SJCRH30 (cell line): ENCODE results near the gene WDFY4. TPM values are rescaled to one million over a fixed set of nuclear protein-coding genes. Genes with fewer than 3 reads are reported as not detected.

Experiments used
- DNase-seq, 2 experiments: peaks; one replicate each; pipeline ENCODE4 v3.0.0-alpha.2; 2015 to 2020
- H3K27ac ChIP-seq: fragments of 250-450 bp; sonication (Bioruptor Pico); 2 replicates; pipeline ENCODE4 v1.5.1; 2020; ENCODE audit warnings: mild to moderate bottlenecking, moderate library complexity
- H3K27me3 ChIP-seq: fragments of 250-450 bp; sonication (Bioruptor Pico); 2 replicates; pipeline ENCODE4 v1.5.1; 2020; ENCODE audit warnings: mild to moderate bottlenecking, moderate library complexity
- H3K36me3 ChIP-seq: fragments of 250-450 bp; sonication (Bioruptor Pico); 2 replicates; pipeline ENCODE4 v1.5.1; 2020; ENCODE audit warnings: mild to moderate bottlenecking, moderate library complexity
- H3K4me1 ChIP-seq: fragments of 250-450 bp; sonication (Bioruptor Pico); 2 replicates; pipeline ENCODE4 v1.5.1; 2020; ENCODE audit warnings: mild to moderate bottlenecking, moderate library complexity
- H3K4me3 ChIP-seq: fragments of 250-450 bp; sonication (Bioruptor Pico); 2 replicates; pipeline ENCODE4 v1.5.1; 2020; ENCODE audit warnings: mild to moderate bottlenecking, moderate library complexity
- H3K9me3 ChIP-seq: fragments of 250-450 bp; sonication (Bioruptor Pico); replicated peaks from 2 replicates; pipeline ENCODE4 v1.5.1; 2020; ENCODE audit warnings: mild to moderate bottlenecking, moderate library complexity
- total RNA-seq: library from RNA; depleted of rRNA; stranded (reverse); fragments of >200 nt; shearing (Covaris generic); gene quantifications from 2 replicates; pipeline ENCODE4 v1.2.3, GENCODE V29; 2014

WDFY4 gene
- total RNA-seq, 1 experiment from 2014 or later, result not detected

DNA sequence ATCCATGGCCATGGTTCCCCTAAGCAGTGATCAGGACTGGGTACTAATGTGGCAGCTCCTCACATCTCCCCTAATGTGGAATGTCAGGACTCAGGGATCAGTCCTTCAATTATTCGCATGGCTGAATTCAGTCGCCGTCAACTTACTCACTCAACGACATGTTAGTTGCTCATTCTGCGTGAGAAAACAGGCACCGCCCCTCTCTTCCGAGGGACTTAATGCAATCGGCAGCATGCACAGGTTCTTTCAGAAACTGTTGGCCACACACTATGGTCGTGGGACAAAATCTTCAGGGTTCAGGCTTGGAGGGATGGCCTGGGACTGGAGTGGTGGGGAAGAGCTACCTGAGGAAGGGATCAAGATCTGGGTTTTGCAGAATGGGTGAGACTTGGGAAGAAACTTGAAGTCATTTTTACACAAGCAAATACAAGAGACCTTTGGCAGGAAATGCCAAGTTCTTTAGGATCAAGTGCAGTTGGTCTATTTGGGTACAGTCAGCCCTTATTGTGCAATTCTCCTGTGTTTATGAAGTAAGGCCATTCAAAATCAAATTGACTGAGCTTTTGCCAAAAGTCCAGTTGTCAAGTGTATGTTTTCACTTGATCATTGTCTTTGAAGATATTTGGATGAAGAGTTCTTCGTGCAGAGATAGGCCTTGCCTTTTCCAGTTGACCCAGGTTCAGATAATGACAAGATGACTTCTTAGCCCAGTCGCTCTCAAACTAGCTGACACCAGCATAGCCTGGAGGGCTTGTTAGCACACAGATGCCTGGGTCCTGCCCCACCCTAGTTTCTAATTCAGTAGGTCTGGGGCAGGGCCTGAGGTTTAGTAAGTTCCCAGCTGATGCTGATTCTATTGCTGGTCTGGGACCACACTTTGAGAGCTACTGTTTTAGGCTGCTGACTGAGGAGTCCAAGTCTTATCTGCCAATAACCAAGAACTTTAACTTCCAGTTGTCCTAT lies 206.5 kb downstream of the WDFY4 start:
- no peaks in the 10 kb centered on the region for H3K36me3 ChIP-seq
- DNase-seq, result no peak
- H3K27me3 ChIP-seq, result no peaks in the 10 kb centered on the region
- no peak overlapping the region for H3K27ac ChIP-seq
- H3K9me3 ChIP-seq, result no peaks in the 10 kb centered on the region
- no peaks in the 10 kb centered on the region for H3K4me1 ChIP-seq
- H3K4me3 ChIP-seq, result no peak overlapping the region

DNA sequence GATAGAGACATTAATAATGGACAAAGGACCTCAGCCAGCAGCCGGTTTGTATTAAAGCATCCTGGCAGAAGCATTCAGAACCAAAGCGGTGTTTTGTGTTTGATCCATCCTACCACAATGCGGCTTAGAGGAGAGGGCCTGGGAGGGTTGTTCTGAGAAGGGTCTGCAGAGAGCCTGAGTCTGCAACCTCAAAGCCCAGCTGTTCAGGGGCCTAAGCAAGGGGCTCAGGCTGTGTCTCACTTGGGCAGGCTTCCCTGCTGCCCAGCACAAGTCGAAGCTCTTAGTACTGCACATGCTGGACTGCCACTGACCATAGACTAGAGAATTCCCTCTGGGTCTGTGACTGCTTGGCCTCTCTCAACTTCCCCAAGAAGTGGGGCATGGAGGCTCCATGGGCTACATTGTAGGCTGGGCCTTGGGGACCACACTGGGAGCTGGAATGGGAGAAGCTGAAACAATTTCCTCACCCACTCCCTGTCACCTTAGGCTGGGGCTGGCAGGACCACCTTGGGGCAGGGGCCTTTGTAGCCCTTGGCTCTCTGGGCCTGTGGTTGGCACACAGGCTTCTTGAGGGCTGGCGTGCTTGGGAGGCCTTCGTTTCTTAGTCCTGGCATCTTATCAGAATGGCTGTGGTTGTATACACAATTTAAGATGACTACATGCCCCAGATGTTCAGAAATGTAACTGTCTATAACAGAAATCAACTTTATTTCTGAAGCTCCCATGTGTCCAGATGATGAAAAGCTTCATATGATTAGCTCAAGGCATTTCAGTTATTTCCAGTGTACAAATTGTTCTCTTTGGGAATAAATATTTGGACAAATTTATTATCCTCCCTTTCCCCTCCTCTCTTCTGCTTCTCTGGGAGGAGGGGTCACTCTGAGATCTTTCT lies 210.5 kb downstream of the WDFY4 start:
- no peaks in the 10 kb centered on the region for H3K4me1 ChIP-seq
- no peaks in the 10 kb centered on the region for H3K9me3 ChIP-seq
- no peaks in the 10 kb centered on the region for H3K27me3 ChIP-seq
- no peak for DNase-seq
- no peak overlapping the region for H3K4me3 ChIP-seq
- no peak overlapping the region for H3K27ac ChIP-seq
- no peaks in the 10 kb centered on the region for H3K36me3 ChIP-seq

GRCh38 chr10:48895803-48896195 lies 211.1 kb downstream of the WDFY4 start:
- Histone ChIP-seq H3K27me3 (no peaks in the 10 kb centered on the region), H3K4me3 (no peak overlapping the region), H3K27ac (no peak overlapping the region), H3K9me3 (no peaks in the 10 kb centered on the region), H3K36me3 (no peaks in the 10 kb centered on the region), H3K4me1 (no peaks in the 10 kb centered on the region)
- DNase-seq, result no peak

GRCh38 chr10:48896756-48897440 lies 212.2 kb downstream of the WDFY4 start:
- DNase-seq, result no peak
- no peaks in the 10 kb centered on the region for H3K9me3 ChIP-seq
- H3K36me3 ChIP-seq, result no peaks in the 10 kb centered on the region
- no peaks in the 10 kb centered on the region for H3K4me1 ChIP-seq
- H3K27me3 ChIP-seq, result no peaks in the 10 kb centered on the region
- H3K27ac ChIP-seq, result no peak overlapping the region
- no peak overlapping the region for H3K4me3 ChIP-seq

- H3K4me1 ChIP-seq, result no peaks in the 10 kb centered on the region
- H3K36me3 ChIP-seq, result no peaks in the 10 kb centered on the region
- no peak overlapping the region for H3K4me3 ChIP-seq
- no peak for DNase-seq
- no peaks in the 10 kb centered on the region for H3K27me3 ChIP-seq
- no peaks in the 10 kb centered on the region for H3K9me3 ChIP-seq
- H3K27ac ChIP-seq, result no peak overlapping the region
Measured at GRCh38 chr10:48897441-48897790, 212.7 kb downstream of the WDFY4 start.

DNA sequence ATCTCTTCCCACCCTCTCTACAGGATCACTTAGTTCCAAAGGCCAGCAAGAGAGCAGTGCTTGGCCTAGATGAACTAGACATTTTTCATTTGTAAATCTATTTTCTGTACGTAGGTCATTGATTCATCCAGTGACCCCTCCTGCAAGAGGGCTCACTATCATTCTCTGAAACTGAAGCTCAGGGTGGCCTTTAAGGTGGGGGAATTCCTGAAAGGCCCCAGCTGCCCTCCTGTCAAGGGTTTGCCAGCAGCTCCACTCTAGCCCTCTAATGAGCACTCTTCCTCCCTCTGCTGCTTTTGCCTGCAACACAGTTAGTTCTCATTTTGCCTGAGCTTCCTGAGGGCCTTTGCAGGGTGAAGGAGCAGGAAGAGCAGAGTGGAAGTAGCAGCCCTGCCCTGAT lies 213.8 kb downstream of the WDFY4 start:
- Histone ChIP-seq H3K4me1 (no peaks in the 10 kb centered on the region), H3K4me3 (no peak overlapping the region)
- DNase-seq, result no peak

DNA sequence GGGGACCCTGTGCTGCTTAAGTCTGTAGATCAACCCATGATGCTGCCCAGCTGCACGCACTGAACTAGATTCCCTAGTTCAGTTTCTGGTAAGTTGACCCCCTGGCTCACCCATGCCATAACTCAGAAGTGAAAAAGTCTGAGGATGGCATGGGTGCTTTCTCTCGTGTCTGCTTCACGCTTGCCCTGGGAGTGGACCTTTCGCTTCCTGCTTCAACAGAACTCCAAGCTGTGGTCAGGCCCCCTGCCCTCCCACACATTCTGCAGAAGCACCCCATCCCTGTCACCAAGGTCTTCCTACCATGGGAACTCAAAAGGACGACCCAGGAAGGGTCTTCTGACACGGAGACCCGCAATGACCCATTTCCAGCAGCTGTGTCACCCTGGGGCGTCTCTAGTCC lies 215.1 kb downstream of the WDFY4 start:
- DNase-seq, result no peak
- H3K27ac ChIP-seq, result no peak overlapping the region
- H3K4me3 ChIP-seq, result no peak overlapping the region
- no peaks in the 10 kb centered on the region for H3K36me3 ChIP-seq
- H3K9me3 ChIP-seq, result no peaks in the 10 kb centered on the region
- no peaks in the 10 kb centered on the region for H3K27me3 ChIP-seq
- H3K4me1 ChIP-seq, result no peaks in the 10 kb centered on the region

More for the DNA sequence above, 213.8 kb downstream of the WDFY4 start:
- Histone ChIP-seq H3K36me3 (no peaks in the 10 kb centered on the region), H3K27ac (no peak overlapping the region), H3K9me3 (no peaks in the 10 kb centered on the region), H3K27me3 (no peaks in the 10 kb centered on the region)

DNA sequence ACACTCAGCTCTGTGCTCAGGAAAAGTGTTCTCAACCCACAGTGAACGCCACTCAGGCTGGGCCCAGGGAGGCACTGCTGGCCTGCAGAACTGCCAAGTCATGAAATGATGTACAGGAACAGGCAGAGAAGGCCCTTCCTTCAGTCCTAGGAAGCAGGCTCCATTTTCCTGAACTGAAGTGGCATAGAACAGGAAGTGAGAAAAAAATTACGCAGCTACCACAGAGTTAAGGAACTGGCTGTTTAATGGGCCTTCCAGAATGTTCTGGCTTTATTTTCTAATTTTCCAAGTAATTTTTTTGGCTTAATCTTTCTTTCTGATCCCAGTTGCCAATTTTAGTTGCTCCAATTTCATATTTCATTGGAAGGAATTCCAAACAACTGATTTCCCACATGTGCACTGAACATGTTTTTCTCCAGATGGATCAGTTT lies 215.7 kb downstream of the WDFY4 start:
- no peaks in the 10 kb centered on the region for H3K9me3 ChIP-seq
- H3K4me1 ChIP-seq, result no peaks in the 10 kb centered on the region
- no peaks in the 10 kb centered on the region for H3K36me3 ChIP-seq
- DNase-seq, result no peak
- H3K27ac ChIP-seq, result no peak overlapping the region
- H3K4me3 ChIP-seq, result no peak overlapping the region
- no peaks in the 10 kb centered on the region for H3K27me3 ChIP-seq

GRCh38 chr10:48901319-48901718 lies 216.6 kb downstream of the WDFY4 start:
- Histone ChIP-seq H3K27me3 (no peaks in the 10 kb centered on the region), H3K27ac (no peak overlapping the region), H3K36me3 (no peaks in the 10 kb centered on the region), H3K4me3 (no peak overlapping the region), H3K9me3 (no peaks in the 10 kb centered on the region), H3K4me1 (no peaks in the 10 kb centered on the region)
- DNase-seq, result no peak

GRCh38 chr10:48902096-48902495 lies 217.4 kb downstream of the WDFY4 start:
- no peak for DNase-seq

GRCh38 chr10:48903151-48903550 lies 218.5 kb downstream of the WDFY4 start:
- DNase-seq, result no peak
- H3K36me3 ChIP-seq, result no peaks in the 10 kb centered on the region
- no peaks in the 10 kb centered on the region for H3K4me1 ChIP-seq
- no peaks in the 10 kb centered on the region for H3K9me3 ChIP-seq
- H3K27ac ChIP-seq, result no peak overlapping the region
- no peak overlapping the region for H3K4me3 ChIP-seq
- H3K27me3 ChIP-seq, result no peaks in the 10 kb centered on the region

More at GRCh38 chr10:48902096-48902495, 217.4 kb downstream of the WDFY4 start:
- H3K4me1 ChIP-seq, result no peaks in the 10 kb centered on the region
- no peak overlapping the region for H3K4me3 ChIP-seq
- no peak overlapping the region for H3K27ac ChIP-seq
- no peaks in the 10 kb centered on the region for H3K27me3 ChIP-seq
- H3K36me3 ChIP-seq, result no peaks in the 10 kb centered on the region
- no peaks in the 10 kb centered on the region for H3K9me3 ChIP-seq

DNA sequence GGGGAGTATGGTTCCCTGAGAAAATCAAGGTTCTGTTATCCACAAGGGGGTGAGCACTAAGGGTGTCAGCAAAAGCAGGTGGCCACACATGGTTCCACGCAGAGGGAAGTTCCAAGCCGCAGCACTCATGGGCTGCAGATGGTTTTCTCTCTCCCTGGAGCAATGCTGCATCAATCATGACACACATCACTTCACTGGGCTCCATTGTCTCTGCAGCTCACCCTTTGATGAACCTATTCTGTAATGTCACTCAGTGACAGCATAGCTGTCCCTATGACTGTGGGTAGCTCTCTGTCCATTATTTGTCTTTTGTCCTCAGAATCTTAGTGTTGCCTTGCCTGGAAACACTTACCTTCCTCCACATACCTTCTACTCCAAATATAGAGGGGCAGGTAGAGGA lies 220.2 kb downstream of the WDFY4 start:
- DNase-seq, result no peak
- H3K27ac ChIP-seq, result no peak overlapping the region
- no peaks in the 10 kb centered on the region for H3K4me1 ChIP-seq
- H3K27me3 ChIP-seq, result no peaks in the 10 kb centered on the region
- H3K9me3 ChIP-seq, result no peaks in the 10 kb centered on the region
- H3K4me3 ChIP-seq, result no peak overlapping the region
- H3K36me3 ChIP-seq, result no peaks in the 10 kb centered on the region

GRCh38 chr10:48905311-48905710 lies 220.6 kb downstream of the WDFY4 start:
- no peak overlapping the region for H3K4me3 ChIP-seq
- H3K27me3 ChIP-seq, result no peaks in the 10 kb centered on the region
- H3K4me1 ChIP-seq, result no peaks in the 10 kb centered on the region
- no peaks in the 10 kb centered on the region for H3K9me3 ChIP-seq
- H3K36me3 ChIP-seq, result no peaks in the 10 kb centered on the region
- H3K27ac ChIP-seq, result no peak overlapping the region
- no peak for DNase-seq

GRCh38 chr10:48906841-48907240 lies 222.2 kb downstream of the WDFY4 start:
- no peak overlapping the region for H3K4me3 ChIP-seq
- H3K27ac ChIP-seq, result no peak overlapping the region
- H3K36me3 ChIP-seq, result no peaks in the 10 kb centered on the region
- no peaks in the 10 kb centered on the region for H3K27me3 ChIP-seq
- DNase-seq, result no peak
- H3K4me1 ChIP-seq, result no peaks in the 10 kb centered on the region
- no peaks in the 10 kb centered on the region for H3K9me3 ChIP-seq

- no peak overlapping the region for H3K4me3 ChIP-seq
- DNase-seq, result no peak
- H3K27ac ChIP-seq, result no peak overlapping the region
- H3K27me3 ChIP-seq, result no peaks in the 10 kb centered on the region
- no peaks in the 10 kb centered on the region for H3K9me3 ChIP-seq
- H3K4me1 ChIP-seq, result no peaks in the 10 kb centered on the region
- no peaks in the 10 kb centered on the region for H3K36me3 ChIP-seq
Measured at GRCh38 chr10:48907730-48908129, 223.1 kb downstream of the WDFY4 start.
